HG03066 (cell line): ENCODE measurements around the gene ZBTB20.

Experiments used
- ATAC-seq: cut with Tn5 transposase; IDR thresholded peaks from one replicate; pipeline ENCODE4 v1.9.1; 2021; ENCODE audit warnings: low read depth; ENCODE audit not compliant: unreplicated experiment

Gene ZBTB20

DNA sequence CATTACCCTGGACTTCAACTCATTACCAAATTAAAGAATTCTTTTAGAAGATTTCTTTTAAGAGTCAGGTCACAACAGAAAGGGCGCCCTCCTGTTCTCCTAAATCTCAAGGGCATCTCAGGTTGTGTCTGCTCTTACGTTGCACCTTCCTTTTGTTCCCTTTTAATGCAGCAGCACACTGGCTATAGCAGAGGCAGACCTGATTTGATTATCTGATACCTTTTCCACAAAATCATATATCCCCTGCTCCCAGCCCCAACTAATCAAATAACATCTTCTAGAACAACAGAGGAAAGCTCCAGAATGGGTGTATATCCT, 813.2 kb downstream of the ZBTB20 start:
- ATAC-seq = no peak

DNA sequence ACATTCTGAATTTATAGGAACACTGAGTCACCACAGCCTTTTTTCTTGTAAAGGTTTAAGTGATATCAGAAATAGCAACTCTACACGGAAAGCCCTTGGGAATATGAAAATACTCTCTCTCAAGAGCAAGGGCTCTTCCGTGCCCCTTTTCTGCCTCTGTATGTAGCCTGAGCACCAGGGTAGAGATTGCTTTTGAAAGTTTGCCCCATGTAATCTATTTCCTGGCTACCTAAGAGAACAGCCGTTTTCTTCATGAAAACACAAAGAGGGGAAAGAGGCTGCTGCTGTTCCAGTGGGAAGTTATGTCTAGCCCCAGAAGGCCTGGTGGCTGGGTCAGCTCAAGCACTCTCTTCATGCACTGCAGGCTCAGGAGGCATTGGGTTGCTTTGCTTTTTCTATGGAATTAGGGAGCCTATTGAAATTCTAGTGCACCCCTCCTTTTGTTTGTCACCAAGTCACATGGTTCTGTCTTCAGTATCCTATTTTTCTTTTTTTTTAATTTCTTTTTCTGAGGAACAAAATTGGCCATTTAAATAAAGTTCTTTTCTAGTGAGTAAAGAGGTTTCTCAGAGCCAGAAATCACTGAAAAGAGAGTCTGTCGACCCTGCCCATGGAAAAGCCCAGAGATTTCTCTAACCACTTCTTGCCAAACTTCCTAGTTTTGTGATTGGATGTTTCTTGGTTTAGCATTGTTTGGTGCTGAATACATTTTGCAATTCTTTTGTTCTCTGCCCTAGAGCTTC, 813.7 kb downstream of the ZBTB20 start:
- ATAC-seq = no peak

DNA sequence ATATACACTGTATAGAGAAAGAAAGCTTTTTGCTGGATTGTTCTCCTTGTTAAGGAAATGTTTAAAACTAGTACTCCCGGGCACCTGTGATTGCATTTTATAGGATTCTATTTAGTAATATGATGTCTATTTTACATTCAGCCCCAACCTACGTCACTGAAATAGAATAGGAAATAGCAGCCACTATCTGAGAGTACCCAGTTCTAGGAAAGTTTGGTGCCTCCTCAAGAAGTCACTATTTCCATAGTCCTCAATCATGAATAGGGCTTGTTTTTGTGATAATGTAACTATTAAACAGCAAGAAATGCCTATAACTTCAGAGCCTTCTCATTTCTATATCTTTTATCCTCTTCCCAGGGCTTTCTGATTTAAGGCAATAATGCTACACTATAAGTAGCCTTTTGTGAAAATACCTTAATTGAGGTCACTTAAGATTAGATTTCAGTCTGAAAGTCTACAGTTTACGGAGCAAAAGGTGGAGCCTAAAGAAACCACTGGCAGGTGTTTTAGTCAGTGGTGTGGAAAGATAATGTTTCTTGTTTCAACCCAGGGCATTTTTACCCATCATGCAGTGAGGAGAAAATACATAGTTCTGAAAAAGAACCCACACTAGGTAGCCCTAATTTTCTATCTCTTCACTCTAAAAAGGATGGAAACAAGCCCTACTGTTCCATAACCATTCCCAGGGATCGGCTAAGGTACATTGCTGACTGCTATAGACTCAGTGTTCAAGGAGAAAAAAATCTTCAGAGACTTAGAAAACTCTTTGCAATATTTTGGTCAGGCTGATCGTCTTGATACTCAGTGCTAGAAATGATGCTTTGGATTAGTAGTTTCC, 814.5 kb downstream of the ZBTB20 start:
- ATAC-seq = no peak

DNA sequence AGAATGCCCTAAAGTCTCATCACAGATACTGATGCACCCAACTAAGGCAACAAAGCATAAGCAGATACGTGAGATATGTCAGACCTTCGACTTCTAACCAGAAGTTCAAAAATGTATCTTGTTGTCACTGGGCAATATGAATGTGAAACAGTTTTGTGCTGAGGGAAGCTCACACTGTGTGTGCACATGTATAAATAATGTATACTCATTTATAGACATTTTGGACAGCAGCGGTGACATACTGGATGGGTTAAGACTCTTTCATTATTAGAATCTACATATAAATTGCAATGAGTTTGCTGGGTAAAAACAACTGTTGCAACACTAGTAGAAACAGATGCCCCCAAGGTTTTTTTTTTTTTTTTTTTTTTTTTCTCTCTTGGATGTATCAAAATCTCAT, 815.4 kb downstream of the ZBTB20 start:
- ATAC-seq = no peak

DNA sequence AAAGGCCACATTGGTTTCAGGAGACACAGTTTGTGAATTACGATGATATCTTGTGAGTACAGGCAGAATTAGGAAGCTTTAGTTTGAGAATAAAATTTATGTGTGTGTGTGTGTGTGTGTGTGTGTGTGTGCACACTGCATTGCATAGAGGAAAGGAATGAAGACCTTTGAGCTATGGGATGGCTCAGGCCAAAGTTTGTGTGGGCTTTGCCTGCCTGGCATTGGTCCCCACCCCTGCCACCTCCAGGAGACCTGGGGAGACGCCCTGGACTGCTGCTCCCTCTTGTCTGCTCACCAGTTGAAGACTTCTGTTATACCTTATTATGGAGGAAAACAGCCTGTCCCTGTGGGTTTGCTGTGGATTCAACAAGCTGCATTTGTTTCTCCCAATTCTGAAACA, 816.1 kb downstream of the ZBTB20 start:
- no peak for ATAC-seq

DNA sequence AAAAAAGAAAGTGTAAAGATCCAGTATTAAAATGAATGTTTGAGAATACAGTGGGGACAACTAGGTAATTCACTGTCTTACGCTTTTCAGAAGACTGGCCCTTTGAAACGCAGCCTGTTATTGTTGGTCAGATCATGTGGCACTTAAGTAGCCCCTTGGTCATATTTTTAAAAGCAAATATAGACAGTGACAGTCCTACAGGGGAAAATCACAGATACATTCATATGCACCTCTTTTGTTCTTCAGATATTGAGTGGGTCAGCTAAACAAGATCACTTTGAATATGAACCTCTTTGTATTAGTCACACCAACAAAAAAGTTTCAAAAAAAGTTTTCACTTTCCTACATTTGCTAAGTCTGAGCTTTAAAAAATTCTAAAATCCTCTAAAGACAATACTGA, 817.3 kb downstream of the ZBTB20 start:
- ATAC-seq = no peak

DNA sequence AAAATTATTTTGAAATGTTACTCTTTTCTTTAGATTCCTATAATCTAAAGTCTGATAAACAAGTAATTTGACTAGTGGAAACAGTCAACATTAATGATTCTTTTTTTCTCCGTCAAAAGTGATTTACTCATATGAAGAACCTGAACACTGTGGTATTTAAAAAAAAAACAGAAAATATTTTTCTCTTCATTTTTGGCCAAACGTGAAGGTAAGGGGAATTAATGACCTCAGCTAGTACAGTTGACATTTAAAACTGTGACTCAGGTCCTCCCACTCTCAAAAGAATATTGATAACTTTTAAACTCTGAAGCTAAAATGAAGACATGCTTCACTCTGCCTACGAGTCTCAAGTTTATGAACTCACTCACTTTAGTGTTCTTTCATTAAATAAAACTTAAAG, 818.7 kb downstream of the ZBTB20 start:
- no peak for ATAC-seq

DNA sequence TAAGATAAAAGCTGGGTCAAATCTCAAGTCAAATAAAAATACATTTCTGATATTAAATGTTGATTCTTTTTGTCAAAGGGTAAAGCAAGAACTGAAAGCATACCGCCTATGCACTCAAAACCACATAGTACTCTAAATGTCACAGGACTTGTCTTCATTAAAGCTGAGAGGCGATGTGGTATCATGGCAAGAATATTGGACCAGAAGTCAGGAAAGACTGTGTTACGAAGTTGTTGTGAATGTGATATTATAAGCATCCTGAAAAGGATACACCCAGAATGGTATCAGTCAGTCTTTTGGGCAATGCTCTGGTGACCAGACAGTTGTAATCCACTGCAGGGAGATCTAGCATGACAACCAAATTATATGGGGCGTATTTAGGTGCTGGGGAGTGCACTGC, 819.4 kb downstream of the ZBTB20 start:
- ATAC-seq = no peak

DNA sequence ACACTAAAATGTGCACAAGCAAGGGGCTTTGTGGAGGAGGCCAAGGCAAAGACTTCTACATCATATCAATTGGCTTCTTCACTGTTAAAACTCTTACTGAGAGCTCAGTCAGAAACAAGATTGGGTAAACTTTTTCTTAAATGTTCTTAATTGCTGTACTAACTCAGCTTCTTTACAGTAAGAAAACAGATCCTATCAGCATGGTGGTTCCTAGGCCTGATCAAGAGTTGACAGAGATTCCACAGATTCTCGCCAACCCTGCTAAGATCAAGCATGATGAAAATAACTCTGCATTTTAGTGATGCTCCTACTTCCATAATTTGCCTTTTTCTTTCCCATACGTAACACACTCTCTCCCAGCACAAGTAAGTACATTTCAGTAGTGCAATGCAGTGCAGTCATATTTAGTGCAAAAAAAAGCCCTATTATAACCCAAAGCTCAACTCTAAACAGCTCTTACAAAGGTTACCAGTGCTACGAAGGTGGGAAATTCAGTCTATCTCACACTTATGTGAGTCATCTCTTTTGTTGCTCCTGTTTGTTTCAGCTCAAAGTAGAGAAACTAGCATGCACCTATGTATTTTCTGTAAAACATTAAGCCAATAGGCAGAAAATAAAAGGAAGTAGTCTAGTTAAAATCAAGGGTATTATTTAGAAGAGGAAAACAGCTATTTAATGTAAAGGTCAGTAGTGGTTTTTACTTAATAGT, 823.4 kb downstream of the ZBTB20 start:
- ATAC-seq = no peak

DNA sequence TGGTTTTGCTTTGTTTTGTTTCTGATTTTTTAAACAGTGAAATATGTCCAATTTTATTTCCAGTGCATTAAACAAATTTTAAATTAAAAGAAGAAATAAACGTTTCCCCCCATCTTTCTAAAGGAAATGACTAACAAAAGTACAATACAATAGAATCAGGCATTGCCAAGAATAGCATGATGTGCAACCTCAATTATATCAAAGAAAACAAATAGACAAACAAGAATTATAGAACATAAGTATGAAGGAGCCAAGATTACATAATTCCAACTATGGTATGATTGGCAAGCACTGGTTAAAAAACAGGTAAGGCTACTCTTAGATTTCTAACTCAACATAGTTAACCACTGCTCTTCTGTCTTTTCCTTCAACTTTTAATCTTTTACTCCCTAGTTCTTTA, 826.8 kb downstream of the ZBTB20 start:
- no peak for ATAC-seq

DNA sequence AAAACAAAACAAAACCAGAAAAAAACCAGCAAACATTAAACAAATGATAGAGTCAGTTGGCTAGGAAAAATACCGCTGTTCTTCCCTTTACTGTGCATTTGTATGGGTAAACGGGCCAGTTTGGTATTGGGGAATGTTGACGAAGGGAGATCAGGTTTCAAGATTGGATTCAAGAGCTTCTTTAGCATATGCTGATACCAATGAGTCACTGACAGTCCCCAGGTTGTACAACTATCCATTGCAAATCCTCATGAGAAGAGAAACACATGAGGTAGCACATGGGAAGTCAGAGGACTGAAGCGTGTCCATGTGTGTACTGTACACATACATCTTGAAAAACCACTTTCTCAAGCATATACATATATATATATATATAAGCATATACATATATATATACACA, 827.6 kb downstream of the ZBTB20 start:
- ATAC-seq = no peak

DNA sequence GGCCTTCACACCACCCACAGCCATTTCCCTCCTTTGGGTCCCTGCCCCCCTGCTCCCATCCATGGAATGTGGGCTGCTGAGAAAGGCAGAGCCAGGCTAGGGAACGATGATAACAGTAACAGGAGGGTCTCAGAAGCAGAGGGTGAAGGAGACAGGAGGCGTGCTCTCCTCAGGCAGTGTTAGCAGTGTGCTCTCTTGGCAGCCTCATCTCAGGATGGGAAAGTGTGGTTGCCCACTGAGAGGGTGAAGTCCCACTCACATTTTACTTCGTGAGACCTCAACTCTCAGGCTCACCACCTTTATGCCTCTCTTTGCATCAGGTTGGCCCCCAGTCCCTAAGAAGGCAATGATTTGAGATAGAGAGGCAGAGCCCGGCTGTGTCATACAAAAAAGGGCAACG, 828.8 kb downstream of the ZBTB20 start:
- no peak for ATAC-seq

DNA sequence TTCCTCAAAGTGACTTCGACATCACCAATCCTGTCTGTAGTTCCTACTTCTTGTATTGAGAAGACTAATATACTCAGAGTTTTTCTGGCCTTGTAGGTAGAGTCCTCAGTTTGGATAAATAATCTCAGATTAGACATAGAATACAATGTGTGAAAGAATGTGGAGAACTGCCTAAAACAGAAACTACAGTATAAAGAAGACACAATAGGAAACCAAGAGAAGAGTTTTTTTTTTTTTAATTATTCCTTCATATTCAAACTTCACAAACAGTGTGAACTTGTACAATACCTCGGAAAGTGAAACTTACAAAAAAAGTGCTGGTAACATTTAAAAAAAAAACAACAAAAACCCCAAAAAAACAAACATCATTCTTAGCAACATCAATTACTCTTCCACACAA, 832.8 kb downstream of the ZBTB20 start:
- ATAC-seq = no peak

DNA sequence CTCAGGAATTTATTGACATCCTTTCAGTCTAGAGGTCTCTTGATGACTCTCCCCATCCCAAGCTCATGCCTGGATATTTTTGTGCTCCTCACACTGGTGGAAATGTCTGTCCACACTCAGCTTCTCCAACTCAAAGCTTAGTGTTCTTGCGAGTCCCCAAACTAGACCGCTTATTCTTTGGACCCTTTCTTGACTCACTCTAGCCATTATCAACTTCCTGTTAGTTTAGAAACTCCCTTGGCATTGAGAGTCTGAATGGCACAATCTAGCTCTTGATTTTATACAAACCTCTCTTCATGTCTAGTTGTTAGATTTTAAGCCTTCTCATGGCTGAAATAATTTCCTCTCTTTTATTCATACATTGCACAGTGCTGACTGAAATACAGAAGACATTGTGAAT, 833.7 kb downstream of the ZBTB20 start:
- no peak for ATAC-seq

DNA sequence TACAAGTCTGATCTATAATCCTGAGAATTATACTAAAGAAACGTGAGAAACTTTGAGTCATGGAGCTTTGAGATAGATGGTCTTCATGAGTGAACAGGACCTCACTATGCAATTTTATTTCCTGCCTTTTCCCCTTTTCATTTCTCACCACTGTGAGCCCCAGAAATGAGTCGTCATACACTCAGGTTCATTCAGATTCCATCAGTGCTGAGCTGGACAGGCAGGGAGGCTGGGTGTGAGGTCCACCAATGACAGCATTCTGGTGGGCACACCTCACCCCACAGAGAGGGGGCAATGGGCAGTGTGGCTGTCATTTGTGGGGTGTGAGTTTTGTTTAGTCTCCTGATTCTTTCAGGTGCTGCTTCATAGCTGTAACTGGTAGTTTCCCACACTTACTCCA, 836.4 kb downstream of the ZBTB20 start:
- ATAC-seq = no peak

DNA sequence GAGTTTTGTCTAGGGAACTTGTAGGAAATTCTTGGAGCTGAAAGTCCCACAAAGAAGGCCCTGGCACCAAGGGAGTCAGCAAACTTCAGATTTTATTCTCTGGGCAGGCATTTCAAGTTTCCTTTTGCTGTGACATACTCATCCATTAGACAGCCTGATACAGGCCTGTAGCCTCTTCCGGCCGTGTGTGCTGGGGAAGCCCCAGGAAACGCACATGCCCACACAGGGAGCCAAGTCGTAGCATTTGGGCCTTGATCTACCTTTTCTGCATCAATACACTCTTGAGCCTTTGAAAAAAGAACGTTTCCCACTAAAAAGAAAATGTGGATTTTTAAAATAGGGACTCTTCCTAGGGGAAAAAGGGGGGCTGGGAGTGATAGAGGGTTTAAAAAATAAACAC, 838.3 kb downstream of the ZBTB20 start:
- ATAC-seq = peak; percentile 83

DNA sequence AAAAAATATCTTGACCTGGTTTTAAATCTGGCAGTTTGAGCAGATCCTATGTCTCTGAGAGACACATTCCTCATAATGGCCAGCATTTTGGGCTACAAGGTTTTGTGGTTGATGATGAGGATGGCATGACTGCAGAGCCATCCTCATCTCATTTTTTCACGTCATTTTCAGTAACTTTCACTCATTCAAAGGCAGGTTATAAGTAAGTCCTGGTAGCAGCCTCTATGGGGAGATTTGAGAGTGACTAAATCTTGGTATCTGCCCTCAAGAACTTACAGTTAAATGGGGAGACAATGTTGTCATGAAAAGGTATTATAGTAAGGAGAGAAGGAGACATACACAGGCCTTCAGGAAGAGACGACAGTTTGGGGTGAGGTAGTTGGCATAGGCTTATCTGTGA, 838.7 kb downstream of the ZBTB20 start:
- ATAC-seq = peak; percentile 14

DNA sequence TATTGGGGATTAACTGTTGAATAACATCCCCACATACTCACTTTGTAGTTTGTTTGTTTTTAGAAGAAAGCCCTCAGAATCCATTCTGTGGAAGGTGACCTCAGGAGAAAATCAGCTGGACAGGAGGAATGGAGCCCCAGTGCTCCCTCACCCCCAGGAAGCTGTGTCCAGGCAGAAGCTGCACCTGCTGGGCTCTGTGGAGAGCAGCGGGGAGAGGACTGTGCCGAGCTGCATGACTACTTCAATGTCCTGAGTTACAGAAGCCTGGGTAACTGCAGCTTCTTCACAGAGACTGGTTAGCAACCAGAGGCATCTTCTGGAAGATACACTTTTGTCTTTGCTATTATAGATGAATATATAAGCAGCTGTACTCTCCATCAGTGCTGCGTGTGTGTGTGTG, 839.3 kb downstream of the ZBTB20 start:
- ATAC-seq = no peak

DNA sequence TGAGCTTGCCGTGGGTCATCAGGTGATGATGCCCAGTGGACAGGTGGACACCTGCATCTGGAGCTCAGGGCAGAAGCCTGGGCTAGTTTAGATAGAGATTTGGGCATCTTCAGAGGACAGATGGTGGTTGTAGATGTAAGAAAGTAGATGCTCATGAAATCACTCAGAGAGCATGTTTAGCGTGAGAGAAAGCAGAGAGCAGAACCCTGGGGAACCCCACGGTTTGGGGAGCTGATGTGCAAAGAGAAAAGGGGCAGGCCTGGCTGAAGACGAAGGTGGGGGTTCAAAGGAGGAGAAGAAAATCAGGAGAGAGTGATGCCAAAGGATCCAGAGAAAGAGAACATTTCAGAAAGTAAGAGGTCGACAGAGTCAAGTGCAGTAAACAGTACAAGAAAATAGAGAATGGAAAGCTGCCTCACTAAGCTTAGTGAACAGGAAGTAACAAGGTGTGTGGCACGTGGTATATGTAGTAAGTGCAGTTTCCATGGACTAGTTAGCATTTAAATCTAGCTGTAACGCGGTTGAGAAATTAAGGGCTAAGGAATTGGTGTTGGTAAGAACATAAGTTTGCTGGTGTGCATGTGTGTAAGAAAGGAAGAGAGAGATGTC, 839.8 kb downstream of the ZBTB20 start:
- ATAC-seq = peak; percentile 58

DNA sequence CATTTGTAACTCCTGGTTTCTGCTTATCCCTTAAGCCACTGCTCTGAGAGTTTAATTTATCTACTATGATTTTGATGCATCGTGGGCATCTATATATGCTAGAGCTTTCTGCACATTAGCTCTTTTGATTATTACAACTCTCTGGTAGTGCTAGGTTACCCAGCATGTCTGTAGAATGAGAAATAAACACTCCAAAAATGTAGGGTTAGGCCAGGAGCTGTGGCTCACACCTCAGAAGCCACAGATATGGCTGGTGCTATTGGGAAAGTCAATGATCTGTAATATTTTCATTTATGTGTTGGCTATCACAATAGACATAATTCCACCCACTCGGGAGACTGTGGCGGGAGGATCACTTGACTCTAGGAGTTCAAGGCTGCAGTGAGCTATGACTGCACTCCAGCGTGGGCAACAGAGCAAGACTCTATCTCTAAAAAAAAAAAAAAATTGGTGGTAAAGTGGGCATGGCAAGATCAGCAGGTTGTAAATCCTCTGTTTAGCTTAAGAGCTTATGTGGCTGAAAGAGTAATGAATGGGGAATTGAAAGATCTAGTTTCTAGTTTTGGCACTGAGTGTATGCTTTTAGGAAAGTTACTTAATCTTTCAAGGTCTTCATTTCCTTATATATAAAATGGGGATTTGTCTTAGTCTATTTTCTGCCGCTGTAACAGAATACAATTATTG, 847.0 kb downstream of the ZBTB20 start:
- no peak for ATAC-seq

DNA sequence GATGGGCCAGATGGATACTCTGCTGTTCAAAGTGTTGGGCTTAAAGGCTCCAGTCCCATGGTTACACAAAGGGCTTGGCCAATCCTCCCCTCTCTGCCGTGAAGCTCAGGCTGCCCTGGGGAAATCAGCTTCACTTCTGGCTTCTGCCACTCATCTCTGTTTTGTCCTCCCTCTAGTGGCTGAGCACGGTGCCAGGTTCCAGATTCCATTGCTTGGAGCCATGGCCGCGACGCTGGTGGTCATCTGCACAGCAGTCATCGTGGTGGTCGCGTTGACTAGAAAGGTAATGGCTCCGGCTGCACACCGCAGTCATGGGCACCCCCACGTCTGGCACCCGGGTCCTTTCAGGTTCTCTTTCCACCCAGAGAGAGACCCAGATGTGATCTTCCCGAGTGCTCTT, 847.7 kb downstream of the ZBTB20 start:
- ATAC-seq = no peak
